ENCODE data around the gene NRAP. TPM values are rescaled to one million over a fixed set of nuclear protein-coding genes. Genes with fewer than 3 reads are reported as not detected.

Gene NRAP
- total RNA-seq, 2 donors from 2014 or later: 229 to 610 TPM

DNA sequence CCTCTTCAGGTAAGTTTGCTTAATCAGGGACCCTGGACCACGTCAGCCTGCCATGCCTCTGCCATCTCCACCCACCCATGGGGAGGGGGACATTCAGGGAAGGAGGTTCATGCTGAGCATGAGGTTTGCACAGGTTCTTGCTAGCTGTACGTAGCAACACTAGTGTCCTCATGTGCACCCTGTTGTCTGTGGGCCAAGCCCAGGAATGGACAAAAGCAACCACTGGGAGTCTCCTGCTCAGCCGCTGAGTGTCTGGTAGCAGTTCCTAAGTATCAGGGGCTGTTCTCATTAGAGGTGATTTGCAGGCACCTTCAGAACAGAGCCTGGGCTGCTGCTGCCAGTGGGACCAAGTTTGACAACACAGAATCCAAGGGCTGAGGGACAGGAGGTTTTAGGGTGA is 33.8 kb upstream of the NRAP start:
- Histone ChIP-seq H3K9me3 (peaks cover 12 to 14% of the 10 kb centered on the region in 2 donors), H3K36me3 (peaks cover 27% of the 10 kb centered on the region), H3K4me3 (no peak overlapping the region), H3K27ac (no peak overlapping the region), H3K4me1 (no peaks in the 10 kb centered on the region), H3K27me3 (no peaks in the 10 kb centered on the region)
- DNase-seq (ENCODE audit: low spot score): no peak
- no peak for TF ChIP-seq CTCF (IDR thresholded peaks at IDR 0.05)

GRCh38 chr10:113695691-113696090 is 31.9 kb upstream of the NRAP start:
- Histone ChIP-seq H3K4me1 (no peaks in the 10 kb centered on the region), H3K27ac (no peak overlapping the region), H3K4me3 (no peak overlapping the region), H3K9me3 (peaks cover 13 to 19% of the 10 kb centered on the region in 2 donors), H3K27me3 (no peaks in the 10 kb centered on the region), H3K36me3 (peaks cover 35% of the 10 kb centered on the region)
- no peak for DNase-seq (ENCODE audit: low spot score)
- TF ChIP-seq CTCF (IDR thresholded peaks at IDR 0.05): no peak

GRCh38 chr10:113693348-113693747 is 29.5 kb upstream of the NRAP start:
- Histone ChIP-seq H3K27ac (no peak overlapping the region), H3K36me3 (peaks cover 22% of the 10 kb centered on the region), H3K27me3 (no peaks in the 10 kb centered on the region), H3K9me3 (peaks cover 13 to 19% of the 10 kb centered on the region in 2 donors), H3K4me1 (no peaks in the 10 kb centered on the region), H3K4me3 (no peak overlapping the region)
- DNase-seq (ENCODE audit: low spot score): no peak
- no peak for TF ChIP-seq CTCF (IDR thresholded peaks at IDR 0.05)

DNA sequence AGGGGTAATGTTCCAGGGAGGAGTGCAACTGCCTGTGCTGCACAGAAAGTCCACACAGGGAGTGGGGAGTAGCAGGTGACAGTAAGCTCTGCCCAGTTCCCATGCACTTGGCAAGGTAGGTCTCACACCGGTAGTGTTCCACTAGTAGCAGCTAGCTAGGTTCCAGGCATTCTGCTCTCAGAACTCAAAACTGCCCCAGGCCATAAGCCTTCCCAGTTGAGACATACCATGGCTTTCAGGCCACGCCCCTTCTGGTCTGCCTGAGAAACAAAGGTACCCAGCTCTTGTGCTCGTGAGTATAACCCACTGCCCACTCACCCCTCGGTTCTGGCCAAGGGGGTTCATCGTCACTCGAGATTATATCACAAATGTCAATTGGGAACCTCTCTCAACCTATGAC is 28.4 kb upstream of the NRAP start:
- peaks cover 13% of the 10 kb centered on the region for H3K36me3 ChIP-seq
- H3K27me3 ChIP-seq: no peaks in the 10 kb centered on the region
- no peak overlapping the region for H3K4me3 ChIP-seq
- no peak overlapping the region for H3K27ac ChIP-seq
- no peaks in the 10 kb centered on the region for H3K4me1 ChIP-seq
- TF ChIP-seq CTCF (IDR thresholded peaks at IDR 0.05): no peak
- H3K9me3 ChIP-seq: peaks cover 13 to 23% of the 10 kb centered on the region in 2 donors
- DNase-seq (ENCODE audit: low spot score): no peak

DNA sequence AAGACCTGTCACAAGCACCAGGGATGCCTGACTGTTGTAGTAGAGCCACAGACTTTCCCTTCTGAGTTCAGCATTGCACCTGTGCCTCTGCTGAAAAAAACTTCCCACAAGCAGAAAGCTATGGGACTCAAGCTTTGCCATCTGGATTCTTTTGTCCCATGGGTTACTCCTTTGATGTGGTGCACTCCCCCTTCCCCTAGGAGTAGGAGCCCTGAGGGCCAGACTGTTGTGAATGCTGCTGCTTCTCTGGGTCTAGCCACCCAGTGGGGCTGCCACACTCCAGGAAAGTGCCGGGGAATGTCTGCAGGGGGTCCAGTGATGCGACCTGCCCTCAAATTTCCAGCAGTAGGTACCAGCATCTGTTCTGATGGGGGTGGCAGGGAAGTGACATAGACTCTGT is 27.5 kb upstream of the NRAP start:
- no peak for TF ChIP-seq CTCF (IDR thresholded peaks at IDR 0.05)
- H3K36me3 ChIP-seq: peaks cover 13% of the 10 kb centered on the region
- no peaks in the 10 kb centered on the region for H3K4me1 ChIP-seq
- no peak overlapping the region for H3K27ac ChIP-seq
- H3K4me3 ChIP-seq: no peak overlapping the region
- H3K27me3 ChIP-seq: no peaks in the 10 kb centered on the region
- no peak for DNase-seq (ENCODE audit: low spot score)
- peaks cover 13 to 31% of the 10 kb centered on the region in 2 donors for H3K9me3 ChIP-seq

DNA sequence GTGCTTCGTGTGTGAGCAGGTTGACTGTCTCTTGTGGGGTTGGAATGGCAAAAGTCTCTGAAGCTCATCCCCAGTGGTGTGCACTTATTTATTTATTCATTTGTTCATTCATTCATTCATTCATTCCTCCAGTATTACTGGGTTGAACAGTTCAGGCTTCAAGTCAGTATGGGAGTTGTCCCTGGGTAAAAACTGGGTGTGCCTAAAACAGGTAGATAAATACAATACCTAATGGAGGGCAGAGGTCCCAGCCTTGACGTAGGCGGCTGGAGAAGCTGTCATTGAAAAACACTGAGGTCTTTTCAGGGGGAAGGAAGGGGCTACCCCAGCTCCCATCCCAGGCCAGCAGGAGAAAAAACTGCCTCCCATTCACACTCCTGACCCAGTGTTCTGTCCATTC is 26.9 kb upstream of the NRAP start:
- no peaks in the 10 kb centered on the region for H3K27me3 ChIP-seq
- no peak overlapping the region for H3K27ac ChIP-seq
- peaks cover 13% of the 10 kb centered on the region for H3K36me3 ChIP-seq
- H3K4me3 ChIP-seq: no peak overlapping the region
- no peak for DNase-seq (ENCODE audit: low spot score)
- peaks cover 13 to 38% of the 10 kb centered on the region in 2 donors for H3K9me3 ChIP-seq
- no peak for TF ChIP-seq CTCF (IDR thresholded peaks at IDR 0.05)
- H3K4me1 ChIP-seq: no peaks in the 10 kb centered on the region

All from right atrium auricular region (tissue), 2 donors.